HEK293T (cell line): Measurements from ENCODE around the gene DCTPP1.
"Not testable (repeated sequence)": the region's sequence is repeated elsewhere in the genome, so short reads cannot be mapped to it uniquely, and the experiment has no call there.

Experiments used
- CTCF ChIA-PET: fragments of 350-600 bp; formaldehyde crosslinking; extraction: SDS; loops from one replicate; lab custom pipeline; 2021; ENCODE audit warnings: antibody characterized with exemption, inconsistent platforms; lab: Yijun Ruan, JAX
- POLR2A ChIA-PET: fragments of 350-600 bp; formaldehyde crosslinking; extraction: SDS; loops from one replicate; lab custom pipeline; 2020; ENCODE audit warnings: antibody characterized with exemption, inconsistent platforms; lab: Yijun Ruan, JAX
- DNase-seq: peaks from one replicate; pipeline ENCODE4 v3.0.0; 2012; ENCODE audit warnings: mixed read lengths; ENCODE audit errors: extremely low spot score
- ARNT ChIP-seq: fragments of 450-650 bp; IDR thresholded peaks from 2 replicates; pipeline ENCODE4 v1.6.1; 2017; ENCODE audit warnings: mild to moderate bottlenecking
- BHLHE40 ChIP-seq: fragments of 450-650 bp; IDR thresholded peaks from 2 replicates; pipeline ENCODE4 v1.6.1; 2016; ENCODE audit warnings: mild to moderate bottlenecking, moderate library complexity, borderline replicate concordance
- CTBP1 ChIP-seq: fragments of 450-650 bp; IDR thresholded peaks from 2 replicates; pipeline ENCODE4 v1.6.1; 2016; ENCODE audit warnings: borderline replicate concordance
- ELF4 ChIP-seq: fragments of 450-650 bp; IDR thresholded peaks from 2 replicates; pipeline ENCODE4 v1.6.1; 2017; ENCODE audit warnings: antibody characterized with exemption
- FOXA1 ChIP-seq: fragments of 450-650 bp; IDR thresholded peaks from 2 replicates; pipeline ENCODE4 v1.6.1; 2016; ENCODE audit warnings: mild to moderate bottlenecking
- FOXK2 ChIP-seq: fragments of 450-650 bp; IDR thresholded peaks from 2 replicates; pipeline ENCODE4 v1.6.1; 2016; ENCODE audit warnings: mild to moderate bottlenecking
- FOXM1 ChIP-seq: fragments of 450-650 bp; IDR thresholded peaks from 2 replicates; pipeline ENCODE4 v1.6.1; 2017; ENCODE audit warnings: mild to moderate bottlenecking, borderline replicate concordance
- HDGF ChIP-seq: fragments of 450-650 bp; IDR thresholded peaks from 2 replicates; pipeline ENCODE4 v1.6.1; 2017; ENCODE audit warnings: antibody characterized with exemption, borderline replicate concordance
- L3MBTL2 ChIP-seq: fragments of 450-650 bp; conservative IDR thresholded peaks from 2 replicates; pipeline ENCODE4 v1.6.1; 2016; ENCODE audit warnings: mild to moderate bottlenecking
- LEF1 ChIP-seq: fragments of 450-650 bp; IDR thresholded peaks from 2 replicates; pipeline ENCODE4 v1.6.1; 2017; ENCODE audit warnings: mild to moderate bottlenecking, borderline replicate concordance
- NFRKB ChIP-seq: fragments of 450-650 bp; IDR thresholded peaks from 2 replicates; pipeline ENCODE4 v1.6.1; 2016; ENCODE audit warnings: mild to moderate bottlenecking, moderate library complexity
- PKNOX1 ChIP-seq: fragments of 450-650 bp; IDR thresholded peaks from 2 replicates; pipeline ENCODE4 v1.6.1; 2016
- SP1 ChIP-seq: fragments of 450-650 bp; IDR thresholded peaks from 2 replicates; pipeline ENCODE4 v1.6.1; 2017
- SUZ12 ChIP-seq: fragments of 450-650 bp; IDR thresholded peaks from 2 replicates; pipeline ENCODE4 v1.6.1; 2016; ENCODE audit warnings: mild to moderate bottlenecking
- TARDBP ChIP-seq: fragments of 450-650 bp; IDR thresholded peaks from 2 replicates; pipeline ENCODE4 v1.6.1; 2016
- ZNF384 ChIP-seq: fragments of 450-650 bp; IDR thresholded peaks from 2 replicates; pipeline ENCODE4 v1.6.1; 2016

Gene DCTPP1

GRCh38 chr16:30474074-30474452 lies 44.2 kb upstream of the DCTPP1 start:
- CTCF ChIA-PET: no interaction called here
- no peak for DNase-seq
- POLR2A ChIA-PET: interaction anchor here (0.8 kb wide), 1 partner anchor 29 kb away, joined by 4 read pairs; the partner anchor contains the start of gene SEPHS2
- TF ChIP-seq ZNF384: no peak
- no peak for TF ChIP-seq TARDBP
- no peak for TF ChIP-seq SUZ12
- no peak for TF ChIP-seq FOXK2
- TF ChIP-seq L3MBTL2: no peak

- CTCF ChIA-PET: interaction anchor here (1.1 kb wide), 1 partner anchor 23 kb away, joined by 3 read pairs; no protein-coding TSS in a partner anchor
- POLR2A ChIA-PET: interaction anchor here (0.8 kb wide), 1 partner anchor 28 kb away, joined by 4 read pairs; the partner anchor contains the start of gene SEPHS2
- no peak for TF ChIP-seq LEF1
Measured at GRCh38 chr16:30473231-30474073, 43.6 kb upstream of the DCTPP1 start.

GRCh38 chr16:30472328-30472942 lies 42.6 kb upstream of the DCTPP1 start, which contains the start of gene ITGAL:
Gene ITGAL (plus strand): TSS chr16:30472742. CDS start chr16:30472838, 96 bp downstream.
- POLR2A ChIA-PET: no interaction called here
- CTCF ChIA-PET: interaction anchor here (1.1 kb wide), 1 partner anchor 22 kb away, joined by 3 read pairs; no protein-coding TSS in a partner anchor
- no peak for DNase-seq
- TF ChIP-seq BHLHE40: no peak
- no peak for TF ChIP-seq SUZ12
- TF ChIP-seq HDGF: no peak
- TF ChIP-seq PKNOX1: no peak
- TF ChIP-seq ELF4: no peak
- TF ChIP-seq ZNF384: no peak
- TF ChIP-seq NFRKB: no peak
- TF ChIP-seq SP1: no peak
- TF ChIP-seq FOXM1: no peak
- TF ChIP-seq LEF1: no peak
- no peak for TF ChIP-seq L3MBTL2
- no peak for TF ChIP-seq TARDBP
- TF ChIP-seq FOXK2: no peak
- TF ChIP-seq CTBP1: no peak
- no peak for TF ChIP-seq ARNT
- TF ChIP-seq FOXA1: no peak

More at GRCh38 chr16:30473231-30474073, 43.6 kb upstream of the DCTPP1 start:
- no peak for DNase-seq

GRCh38 chr16:30470632-30470995 lies 40.8 kb upstream of the DCTPP1 start:
- CTCF ChIA-PET: no interaction called here

GRCh38 chr16:30470170-30470512 lies 40.3 kb upstream of the DCTPP1 start:
- CTCF ChIA-PET: no interaction called here
- POLR2A ChIA-PET: no interaction called here
- no peak for DNase-seq

More at GRCh38 chr16:30470632-30470995, 40.8 kb upstream of the DCTPP1 start:
- DNase-seq: no peak
- POLR2A ChIA-PET: no interaction called here
- no peak for TF ChIP-seq ARNT
- TF ChIP-seq HDGF: no peak
- no peak for TF ChIP-seq L3MBTL2
- no peak for TF ChIP-seq SUZ12

GRCh38 chr16:30464078-30464477 lies 34.2 kb upstream of the DCTPP1 start:
- POLR2A ChIA-PET: interaction anchor here (0.9 kb wide), 1 partner anchor 65 kb away, joined by 3 read pairs; no protein-coding TSS in a partner anchor
- no peak for DNase-seq
- TF ChIP-seq SUZ12: no peak
- CTCF ChIA-PET: interaction anchor here (0.6 kb wide), 1 partner anchor 17 kb away, joined by 3 read pairs; no protein-coding TSS in a partner anchor

More at GRCh38 chr16:30470170-30470512, 40.3 kb upstream of the DCTPP1 start:
- TF ChIP-seq CTBP1 (no peak), ELF4 (no peak), TARDBP (no peak), FOXK2 (no peak), HDGF (no peak), L3MBTL2 (no peak), FOXA1 (no peak), LEF1 (no peak), BHLHE40 (no peak), SUZ12 (no peak), NFRKB (no peak), PKNOX1 (no peak), SP1 (no peak), ARNT (no peak), FOXM1 (no peak), ZNF384 (no peak)

GRCh38 chr16:30461426-30461825 lies 31.6 kb upstream of the DCTPP1 start:
- ChIA-PET CTCF (interaction anchor here (1.1 kb wide), 1 partner anchor 11 kb away, joined by 3 read pairs; no protein-coding TSS in a partner anchor), POLR2A (interaction anchor here (1.6 kb wide), 1 partner anchor 64 kb away, joined by 4 read pairs; no protein-coding TSS in a partner anchor)
- DNase-seq: not testable (repeated sequence)
